Measurements from ENCODE around the gene NFYC. TPM values are rescaled to one million over a fixed set of nuclear protein-coding genes. Genes with fewer than 3 reads are reported as not detected.

The NFYC gene
- total RNA-seq, 1 donor from 2014 or later = 51.1 TPM

GRCh38 chr1:40776236-40777072 lies 85.0 kb downstream of the NFYC start:
- peaks cover 9% of the 10 kb centered on the region for H3K4me1 Mint-ChIP-seq (ENCODE audit: low read depth, unreplicated experiment)
- peaks cover 7% of the 10 kb centered on the region for H3K36me3 ChIP-seq (ENCODE audit: insufficient read depth, low read length)
- H3K9me3 Mint-ChIP-seq (ENCODE audit: unreplicated experiment) = peaks cover 5% of the 10 kb centered on the region
- DNase-seq (ENCODE audit: low read depth) (no peak), FAIRE-seq (no peak)
- H3K79me2 ChIP-seq (ENCODE audit: insufficient read depth, low read length) = no peaks in the 10 kb centered on the region
- no peak overlapping the region for H3K4me3 ChIP-seq (ENCODE audit: insufficient read depth, low read depth, low read length)
- no peak overlapping the region for H3K4me3 Mint-ChIP-seq (ENCODE audit: unreplicated experiment)
- H4K20me1 ChIP-seq (ENCODE audit: insufficient read depth, low read length) = no peaks in the 10 kb centered on the region
- H3K4me1 ChIP-seq (ENCODE audit: insufficient read depth, low read length) = no peaks in the 10 kb centered on the region
- H3K27ac ChIP-seq (ENCODE audit: low read depth, low read length) = no peak overlapping the region
- peaks cover 3% of the 10 kb centered on the region for H3K27me3 ChIP-seq (ENCODE audit: insufficient read depth, low read length)
- H3K9me3 ChIP-seq (ENCODE audit: insufficient read depth, low read depth, low read length) = no peaks in the 10 kb centered on the region
- TF ChIP-seq EZH2 (IDR thresholded peaks at IDR 0.05; ENCODE audit: insufficient read depth, low read length) (no peak), CTCF (IDR thresholded peaks at IDR 0.05; ENCODE audit: insufficient read depth, low read depth, low read length) (no peak)
- H2AFZ ChIP-seq (ENCODE audit: low read depth, low read length) = no peak overlapping the region
- no peak overlapping the region for H3K4me2 ChIP-seq (ENCODE audit: low read length)
- peaks cover 11% of the 10 kb centered on the region for H3K27me3 Mint-ChIP-seq (ENCODE audit: low read depth, unreplicated experiment)
- H3K9ac ChIP-seq (ENCODE audit: low read length) = no peak overlapping the region
- H3K27ac Mint-ChIP-seq (ENCODE audit: unreplicated experiment) = no peak overlapping the region
- H3K36me3 Mint-ChIP-seq (ENCODE audit: low read depth, unreplicated experiment) = peaks cover 34% of the 10 kb centered on the region

GRCh38 chr1:40777224-40777970 lies 85.9 kb downstream of the NFYC start:
- H3K36me3 ChIP-seq (ENCODE audit: insufficient read depth, low read length) = peaks cover 5% of the 10 kb centered on the region
- no peak overlapping the region for H2AFZ ChIP-seq (ENCODE audit: low read depth, low read length)
- DNase-seq (ENCODE audit: low read depth) (no peak), FAIRE-seq (no peak)
- no peaks in the 10 kb centered on the region for H4K20me1 ChIP-seq (ENCODE audit: insufficient read depth, low read length)
- no peak overlapping the region for H3K9ac ChIP-seq (ENCODE audit: low read length)
- H3K27ac ChIP-seq (ENCODE audit: low read depth, low read length) = no peak overlapping the region
- TF ChIP-seq EZH2 (IDR thresholded peaks at IDR 0.05; ENCODE audit: insufficient read depth, low read length) = no peak
- TF ChIP-seq CTCF (IDR thresholded peaks at IDR 0.05; ENCODE audit: insufficient read depth, low read depth, low read length) = no peak
- Mint-ChIP-seq H3K27me3 (ENCODE audit: low read depth, unreplicated experiment) (peaks cover 20% of the 10 kb centered on the region), H3K4me3 (ENCODE audit: unreplicated experiment) (no peak overlapping the region), H3K4me1 (ENCODE audit: low read depth, unreplicated experiment) (peaks cover 14% of the 10 kb centered on the region), H3K9me3 (ENCODE audit: unreplicated experiment) (peaks cover 5% of the 10 kb centered on the region), H3K36me3 (ENCODE audit: low read depth, unreplicated experiment) (peaks cover 35% of the 10 kb centered on the region), H3K27ac (ENCODE audit: unreplicated experiment) (no peak overlapping the region)
- no peaks in the 10 kb centered on the region for H3K4me1 ChIP-seq (ENCODE audit: insufficient read depth, low read length)
- no peak overlapping the region for H3K4me3 ChIP-seq (ENCODE audit: insufficient read depth, low read depth, low read length)
- H3K4me2 ChIP-seq (ENCODE audit: low read length) = no peak overlapping the region
- no peaks in the 10 kb centered on the region for H3K79me2 ChIP-seq (ENCODE audit: insufficient read depth, low read length)
- H3K27me3 ChIP-seq (ENCODE audit: insufficient read depth, low read length) = peaks cover 7% of the 10 kb centered on the region
- no peaks in the 10 kb centered on the region for H3K9me3 ChIP-seq (ENCODE audit: insufficient read depth, low read depth, low read length)

Measured in astrocyte (in vitro differentiated cells and primary cell).